Caco-2 (cell line): ENCODE measurements around the gene CFAP251. TPM values are rescaled to one million over a fixed set of nuclear protein-coding genes. Genes with fewer than 3 reads are reported as not detected.
A peak's percentile ranks its signal among the peaks of the same experiment; 100 is the strongest.
"Not testable (repeated sequence)": the region's sequence is repeated elsewhere in the genome, so short reads cannot be mapped to it uniquely, and the experiment has no call there.

Experiments
- BruUV-seq: library from RNA; stranded (reverse); fragments of 400-500 nt; replicated peaks from 2 replicates; lab custom pipeline; 2021; lab: Mats Ljungman, UMichigan
- CTCF ChIA-PET: fragments of 300-600 bp; sonication (Branson Sonifier 250); formaldehyde crosslinking; loops from one replicate; lab custom pipeline; 2022; ENCODE audit warnings: antibody characterized with exemption; lab: Charles Lee
- POLR2A ChIA-PET: fragments of 300-600 bp; sonication (Branson Sonifier 250); formaldehyde crosslinking; loops from one replicate; lab custom pipeline; 2022; ENCODE audit warnings: antibody characterized with exemption; lab: Charles Lee
- DNase-seq, 2 experiments: peaks; one replicate each; pipeline versions ENCODE4 v3.0.0 to v3.0.0-alpha.2; 2020 to 2022
- H3K27me3 ChIP-seq: replicated peaks from 2 replicates; pipeline ENCODE4 v1.6.0; 2011; ENCODE audit warnings: low read length; ENCODE audit not compliant: control insufficient read depth, insufficient read depth
- H3K36me3 ChIP-seq: 2 replicates; pipeline ENCODE4 v1.5.1; 2011; ENCODE audit warnings: low read length; ENCODE audit not compliant: control insufficient read depth, insufficient read depth
- H3K4me1 ChIP-seq: fragments of 250-450 bp; sonication (Bioruptor Pico); 2 replicates; pipeline ENCODE4 v1.5.1; 2020; ENCODE audit warnings: mild to moderate bottlenecking
- H3K4me3 ChIP-seq: 2 replicates; pipeline ENCODE4 v1.5.1; 2011; ENCODE audit warnings: low read depth, mild to moderate bottlenecking, control low read depth, low read length
- H3K9me3 ChIP-seq: fragments of 250-450 bp; sonication (Bioruptor Pico); 2 replicates; pipeline ENCODE4 v1.5.1; 2020; ENCODE audit warnings: mild to moderate bottlenecking, moderate library complexity
- H3K27ac Mint-ChIP-seq: one replicate; pipeline ENCODE4 v1.8.0; 2022; ENCODE audit warnings: mixed read lengths; ENCODE audit not compliant: unreplicated experiment
- H3K27me3 Mint-ChIP-seq: one replicate; pipeline ENCODE4 v1.8.0; 2022; ENCODE audit warnings: mixed read lengths; ENCODE audit not compliant: insufficient read depth, unreplicated experiment
- H3K36me3 Mint-ChIP-seq: one replicate; pipeline ENCODE4 v1.8.0; 2022; ENCODE audit warnings: mild to moderate bottlenecking, mixed read lengths; ENCODE audit not compliant: insufficient read depth, unreplicated experiment
- H3K4me1 Mint-ChIP-seq: one replicate; pipeline ENCODE4 v1.8.0; 2022; ENCODE audit warnings: low read depth, mixed read lengths; ENCODE audit not compliant: unreplicated experiment
- H3K4me3 Mint-ChIP-seq: one replicate; pipeline ENCODE4 v1.8.0; 2022; ENCODE audit warnings: mild to moderate bottlenecking, moderate library complexity, mixed read lengths; ENCODE audit not compliant: unreplicated experiment
- H3K9me3 Mint-ChIP-seq: one replicate; pipeline ENCODE4 v1.8.0; 2022; ENCODE audit warnings: mixed read lengths; ENCODE audit not compliant: unreplicated experiment
- intact Hi-C: fragments of 100-400 bp; cut with micrococcal nuclease; formaldehyde crosslinking; loops from one replicate; pipeline ENCODE4 v1.10.0; 2022; ENCODE audit not compliant: unreplicated experiment
- total RNA-seq: library from RNA; stranded (reverse); gene quantifications from 2 replicates; pipeline ENCODE4 v1.2.3, GENCODE V29; 2022
- TF ChIP-seq, protein P1 (sequence below), 2 experiments: fragments of 200-600 bp in 1 of 2; IDR thresholded peaks; 1 replicate in 1 of 2; 2 replicates in 1 of 2; pipeline versions ENCODE4 v1.5.1 to v1.8.0; 2011 to 2022; ENCODE audit warnings: antibody characterized with exemption in 1 of 2, control low read depth in 1 of 2, inconsistent platforms in 1 of 2, low read depth in 1 of 2, low read length in 1 of 2, mild to moderate bottlenecking in 1 of 2, moderate library complexity in 1 of 2; ENCODE audit not compliant: insufficient read depth in 1 of 2, severe bottlenecking in 1 of 2, unreplicated experiment in 1 of 2

The CFAP251 gene
- total RNA-seq, 1 experiment from 2014 or later: 1.2 TPM

DNA sequence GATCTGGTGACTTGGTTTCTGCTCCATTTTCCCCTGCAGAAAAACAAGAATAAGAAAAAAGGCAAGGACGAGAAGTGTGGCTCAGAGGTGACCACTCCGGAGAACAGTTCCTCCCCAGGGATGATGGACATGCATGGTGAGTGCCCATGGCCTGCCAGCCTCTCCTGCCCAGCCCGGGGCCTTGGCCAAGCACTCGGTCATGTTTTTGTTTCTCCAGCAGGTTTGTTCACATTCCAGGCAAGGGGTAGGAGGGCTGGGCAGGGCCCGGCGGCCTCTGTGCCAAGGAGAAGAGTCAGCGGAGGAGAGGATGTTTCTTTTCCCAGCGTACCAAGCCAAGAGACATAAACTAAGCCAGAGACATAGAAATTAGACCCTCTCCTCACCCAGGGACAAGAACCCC lies 116.9 kb downstream of the CFAP251 start:
- CTCF ChIA-PET: interaction anchor here (0.6 kb wide), 1 partner anchor 137 kb away, joined by 3 read pairs; no protein-coding TSS in a partner anchor
- TF ChIP-seq, protein P1, sequence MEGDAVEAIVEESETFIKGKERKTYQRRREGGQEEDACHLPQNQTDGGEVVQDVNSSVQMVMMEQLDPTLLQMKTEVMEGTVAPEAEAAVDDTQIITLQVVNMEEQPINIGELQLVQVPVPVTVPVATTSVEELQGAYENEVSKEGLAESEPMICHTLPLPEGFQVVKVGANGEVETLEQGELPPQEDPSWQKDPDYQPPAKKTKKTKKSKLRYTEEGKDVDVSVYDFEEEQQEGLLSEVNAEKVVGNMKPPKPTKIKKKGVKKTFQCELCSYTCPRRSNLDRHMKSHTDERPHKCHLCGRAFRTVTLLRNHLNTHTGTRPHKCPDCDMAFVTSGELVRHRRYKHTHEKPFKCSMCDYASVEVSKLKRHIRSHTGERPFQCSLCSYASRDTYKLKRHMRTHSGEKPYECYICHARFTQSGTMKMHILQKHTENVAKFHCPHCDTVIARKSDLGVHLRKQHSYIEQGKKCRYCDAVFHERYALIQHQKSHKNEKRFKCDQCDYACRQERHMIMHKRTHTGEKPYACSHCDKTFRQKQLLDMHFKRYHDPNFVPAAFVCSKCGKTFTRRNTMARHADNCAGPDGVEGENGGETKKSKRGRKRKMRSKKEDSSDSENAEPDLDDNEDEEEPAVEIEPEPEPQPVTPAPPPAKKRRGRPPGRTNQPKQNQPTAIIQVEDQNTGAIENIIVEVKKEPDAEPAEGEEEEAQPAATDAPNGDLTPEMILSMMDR (IDR thresholded peaks at IDR 0.05; ENCODE audit: insufficient read depth in 1 of 2, low read depth in 1 of 2, low read length in 1 of 2, severe bottlenecking in 1 of 2, unreplicated experiment in 1 of 2): no peak
- Mint-ChIP-seq H3K27ac (no peak overlapping the region), H3K27me3 (no peaks in the 10 kb centered on the region), H3K4me3 (no peak overlapping the region), H3K9me3 (no peaks in the 10 kb centered on the region), H3K4me1 (peaks cover 5% of the 10 kb centered on the region), H3K36me3 (peaks cover 15% of the 10 kb centered on the region)
- no peak overlapping the region for H3K4me3 ChIP-seq
- peaks cover 5% of the 10 kb centered on the region for H3K4me1 ChIP-seq
- no peaks in the 10 kb centered on the region for H3K36me3 ChIP-seq
- no peaks in the 10 kb centered on the region for H3K27me3 ChIP-seq
- no peak for DNase-seq
- intact Hi-C loops: no loop called here
- H3K9me3 ChIP-seq: no peaks in the 10 kb centered on the region
- POLR2A ChIA-PET: no interaction called here
- no TSS peak for BruUV-seq

DNA sequence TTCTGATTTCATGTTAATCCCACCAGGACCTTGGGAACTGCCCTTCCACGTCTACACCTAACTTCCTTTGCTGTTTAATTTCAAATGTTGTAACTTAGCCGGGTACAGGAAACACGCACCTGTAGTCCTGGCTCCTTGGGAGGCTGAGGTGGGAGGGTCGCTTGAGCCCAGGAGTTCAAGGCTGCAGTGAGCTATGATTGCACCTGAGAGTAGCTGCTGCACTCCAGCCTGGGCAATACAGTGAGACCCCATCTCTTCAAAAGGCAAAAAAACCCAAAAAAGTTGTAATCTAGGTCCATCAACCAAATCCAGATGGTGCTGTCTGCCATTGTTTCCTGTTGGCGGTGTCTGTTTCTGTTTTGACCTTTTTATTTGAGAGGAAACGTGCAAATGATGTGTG lies 117.8 kb downstream of the CFAP251 start:
- H3K9me3 Mint-ChIP-seq: no peaks in the 10 kb centered on the region
- CTCF ChIA-PET: no interaction called here
- Histone ChIP-seq H3K27me3 (no peaks in the 10 kb centered on the region), H3K4me3 (no peak overlapping the region), H3K36me3 (no peaks in the 10 kb centered on the region), H3K9me3 (no peaks in the 10 kb centered on the region), H3K4me1 (peaks cover 9% of the 10 kb centered on the region)
- H3K27me3 Mint-ChIP-seq: no peaks in the 10 kb centered on the region
- TF ChIP-seq, protein P1 (IDR thresholded peaks at IDR 0.05; ENCODE audit: insufficient read depth in 1 of 2, low read depth in 1 of 2, low read length in 1 of 2, severe bottlenecking in 1 of 2, unreplicated experiment in 1 of 2): no peak
- POLR2A ChIA-PET: no interaction called here
- no peak overlapping the region for H3K27ac Mint-ChIP-seq
- no TSS peak for BruUV-seq
- no peak for DNase-seq
- peaks cover 15% of the 10 kb centered on the region for H3K36me3 Mint-ChIP-seq
- intact Hi-C loops: no loop called here
- peaks cover 13% of the 10 kb centered on the region for H3K4me1 Mint-ChIP-seq
- H3K4me3 Mint-ChIP-seq: no peak overlapping the region

DNA sequence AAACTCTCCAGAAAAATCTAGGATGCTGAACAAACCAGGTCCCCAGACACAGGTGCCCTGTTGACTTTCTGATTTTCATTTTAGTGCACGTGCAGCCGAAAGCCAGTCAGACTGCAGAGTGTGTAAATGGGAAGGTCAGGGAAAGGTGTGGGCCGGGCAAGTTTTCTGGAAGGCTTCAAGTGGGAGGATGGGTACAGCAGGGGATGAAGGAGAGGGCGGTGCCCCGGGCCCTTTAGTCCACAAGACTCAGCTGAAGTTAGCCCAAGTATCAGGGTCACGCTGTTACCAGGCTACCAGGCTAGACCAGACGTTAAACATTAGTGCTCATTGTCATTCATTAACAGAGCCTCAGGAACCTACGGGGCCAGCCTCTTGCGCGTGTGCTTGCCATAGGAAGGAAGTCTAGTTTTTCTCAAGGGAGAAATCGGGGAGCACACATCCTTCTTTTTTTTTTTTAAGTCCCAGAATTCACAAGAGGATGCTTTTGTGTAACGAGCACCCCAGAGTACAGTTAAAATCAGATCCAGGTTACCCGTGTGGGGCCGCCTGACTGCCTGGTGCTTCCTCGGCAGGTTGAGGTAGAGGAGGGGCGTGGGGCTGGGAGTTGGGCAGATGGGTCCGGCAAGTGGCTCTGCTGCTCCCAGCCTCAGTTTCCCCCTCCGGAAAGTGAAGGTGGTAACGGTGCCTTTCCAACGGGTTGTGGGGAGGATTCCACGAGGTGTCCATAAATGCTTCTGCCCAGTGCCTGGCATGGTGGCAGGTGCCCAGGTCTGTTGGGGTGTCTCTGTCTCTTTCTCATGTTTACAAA lies 122.4 kb downstream of the CFAP251 start:
- Mint-ChIP-seq H3K4me3 (peak overlapping the region; percentile 27), H3K27me3 (no peaks in the 10 kb centered on the region), H3K9me3 (no peaks in the 10 kb centered on the region), H3K27ac (peak overlapping the region; percentile 72), H3K36me3 (peaks cover 15% of the 10 kb centered on the region), H3K4me1 (peaks cover 9% of the 10 kb centered on the region)
- TF ChIP-seq, protein P1 (IDR thresholded peaks at IDR 0.05; ENCODE audit: insufficient read depth in 1 of 2, low read depth in 1 of 2, low read length in 1 of 2, severe bottlenecking in 1 of 2, unreplicated experiment in 1 of 2): no peak
- intact Hi-C loops: loop anchor here (2.0 kb wide), 1 partner anchor 18 kb away; no protein-coding TSS in a partner anchor
- CTCF ChIA-PET: interaction anchor here (0.7 to 1.0 kb wide), 2 partner anchors 20 to 89 kb away, joined by 3 to 4 read pairs; no protein-coding TSS in a partner anchor
- Histone ChIP-seq H3K9me3 (no peaks in the 10 kb centered on the region), H3K36me3 (no peaks in the 10 kb centered on the region), H3K4me1 (peaks cover 13% of the 10 kb centered on the region), H3K4me3 (no peak overlapping the region), H3K27me3 (no peaks in the 10 kb centered on the region)
- DNase-seq: peak; percentile 80 to 84
- BruUV-seq: no TSS peak
- POLR2A ChIA-PET: interaction anchor here (0.5 kb wide), 1 partner anchor 1264 kb away, joined by 3 read pairs; no protein-coding TSS in a partner anchor

DNA sequence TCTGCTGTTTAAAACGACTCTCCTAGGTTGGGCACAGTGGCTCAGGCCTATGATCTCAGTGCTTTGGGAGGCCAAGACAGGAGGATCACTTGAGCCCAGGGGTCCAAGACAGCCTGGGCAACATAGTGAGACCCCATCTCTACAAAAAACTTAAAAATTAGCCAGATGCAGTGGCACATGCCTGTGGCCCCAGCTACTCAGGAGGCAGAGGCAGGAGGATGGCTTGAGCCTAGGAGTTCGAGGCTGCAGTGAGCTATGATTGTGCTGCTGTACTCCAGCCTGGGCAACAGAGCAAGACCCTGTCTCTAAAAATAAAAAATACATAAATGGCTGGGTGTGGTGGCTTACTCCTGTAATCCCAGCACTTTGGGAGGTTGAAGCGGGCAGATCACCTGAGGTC lies 123.1 kb downstream of the CFAP251 start:
- peaks cover 13% of the 10 kb centered on the region for H3K36me3 Mint-ChIP-seq
- H3K36me3 ChIP-seq, H3K4me1 Mint-ChIP-seq, H3K4me3 ChIP-seq, POLR2A ChIA-PET, BruUV-seq, H3K9me3 Mint-ChIP-seq, H3K27me3 ChIP-seq, H3K27ac Mint-ChIP-seq, H3K4me3 Mint-ChIP-seq, CTCF ChIA-PET, H3K27me3 Mint-ChIP-seq, H3K9me3 ChIP-seq, DNase-seq: not testable (repeated sequence)
- peaks cover 13% of the 10 kb centered on the region for H3K4me1 ChIP-seq
- intact Hi-C loops: loop anchor here (2.0 kb wide), 1 partner anchor 19 kb away; no protein-coding TSS in a partner anchor
